K562 (cell line): ENCODE data around the gene ZNF547. TPM values are rescaled to one million over a fixed set of nuclear protein-coding genes. Genes with fewer than 3 reads are reported as not detected.

Experiments used
- ATAC-seq: fragments of 200-7000 bp; cut with Tn5 transposase; 3 replicates; pipeline ENCODE4 v1.9.1; 2020; ENCODE audit warnings: moderate library complexity
- BruUV-seq: library from RNA; stranded (reverse); fragments of 400-500 nt; replicated peaks from 2 replicates; lab custom pipeline; 2021; lab: Mats Ljungman, UMichigan
- CTCF ChIA-PET: fragments of 300-600 bp; formaldehyde crosslinking; extraction: SDS; loops from one replicate; lab custom pipeline; 2021; ENCODE audit warnings: low intra/inter-chr PET ratio; lab: Yijun Ruan, JAX
- POLR2A ChIA-PET: fragments of 300-600, 350-650 bp; sonication (Branson Sonifier 250); formaldehyde crosslinking; extraction: SDS; loops from one replicate; lab custom pipeline; 2021; ENCODE audit warnings: antibody characterized with exemption, inconsistent platforms; lab: Yijun Ruan, JAX
- DNase-seq, 4 experiments: peaks; one replicate each; pipeline versions ENCODE4 v3.0.0 to v3.0.0-alpha.2; 2011 to 2018; ENCODE audit warnings: low spot score in 3 of 4, mixed read lengths in 3 of 4; ENCODE audit errors: extremely low read depth in 1 of 4
- FAIRE-seq: peaks from 2 replicates; lab custom pipeline; 2011; peaks lifted over from hg19 to GRCh38; lab: Jason Lieb, UNC
- H2AFZ ChIP-seq: 2 replicates; pipeline ENCODE4 v1.6.0; 2011; ENCODE audit warnings: low read depth, low read length, control low read depth, inconsistent platforms
- H3K27ac ChIP-seq: fragments of 200-600 bp; 3 replicates; pipeline ENCODE4 v1.8.0; 2011; ENCODE audit warnings: low read depth, mild to moderate bottlenecking, control low read depth, inconsistent platforms, low read length, moderate library complexity, mixed read lengths; ENCODE audit errors: extremely low read depth
- H3K27me3 ChIP-seq, 2 experiments: fragments of 300-600 bp in 1 of 2; 2 replicates in 1 of 2; 3 replicates in 1 of 2; pipeline versions ENCODE4 v1.6.0 to v1.8.0; 2011; ENCODE audit warnings: inconsistent platforms in 2 of 2, low read length in 2 of 2, mild to moderate bottlenecking in 1 of 2, mixed read lengths in 1 of 2, moderate library complexity in 1 of 2; ENCODE audit not compliant: control insufficient read depth in 2 of 2, insufficient read depth in 2 of 2
- H3K36me3 ChIP-seq: fragments of 300-600 bp; 3 replicates; pipeline ENCODE4 v1.8.0; 2011; ENCODE audit warnings: mild to moderate bottlenecking, low read length, inconsistent platforms; ENCODE audit not compliant: control insufficient read depth, insufficient read depth
- H3K4me1 ChIP-seq, 2 experiments: fragments of 200-600 bp in 1 of 2; replicated peaks in 1 of 2; 2 replicates in 1 of 2; 3 replicates in 1 of 2; pipeline versions ENCODE4 v1.5.1 to v1.8.0; 2011; ENCODE audit warnings: inconsistent platforms in 2 of 2, low read length in 2 of 2, mild to moderate bottlenecking in 1 of 2, mixed read lengths in 1 of 2, moderate library complexity in 1 of 2; ENCODE audit not compliant: control insufficient read depth in 2 of 2, insufficient read depth in 2 of 2
- H3K4me2 ChIP-seq: 2 replicates; pipeline ENCODE4 v1.6.1; 2011; ENCODE audit warnings: low read length, control low read depth, inconsistent platforms, mixed read lengths; ENCODE audit not compliant: insufficient read depth
- H3K4me3 ChIP-seq: fragments of 200-600 bp; sonication (generic), shearing (Covaris generic); 2 replicates; pipeline ENCODE4 v1.5.1; 2016; ENCODE audit warnings: control low read depth, inconsistent platforms
- H3K79me2 ChIP-seq: fragments of 200-600 bp; 3 replicates; pipeline ENCODE4 v1.8.0; 2011; ENCODE audit warnings: low read length, inconsistent platforms; ENCODE audit not compliant: control insufficient read depth, insufficient read depth
- H3K9ac ChIP-seq, 2 experiments: 2 replicates each; pipeline versions ENCODE4 v1.6.0 to v1.6.1; 2011; ENCODE audit warnings: low read depth in 2 of 2, low read length in 2 of 2, control low read depth in 1 of 2, inconsistent platforms in 1 of 2, mild to moderate bottlenecking in 1 of 2, mixed read lengths in 1 of 2; ENCODE audit not compliant: insufficient read depth in 1 of 2
- H3K9me1 ChIP-seq: one replicate; pipeline ENCODE4 v1.6.0; 2011; ENCODE audit warnings: inconsistent platforms, mild to moderate bottlenecking, low read length, moderate library complexity; ENCODE audit not compliant: control insufficient read depth, insufficient read depth
- H3K9me3 ChIP-seq: replicated peaks from 2 replicates; pipeline ENCODE4 v1.5.1; 2011; ENCODE audit warnings: low read depth, low read length, inconsistent platforms; ENCODE audit not compliant: control insufficient read depth, insufficient read depth
- H4K20me1 ChIP-seq: replicated peaks from 2 replicates; pipeline ENCODE4 v1.6.1; 2011; ENCODE audit warnings: low read length, inconsistent platforms, mixed read lengths; ENCODE audit not compliant: control insufficient read depth, insufficient read depth
- BRD9 ChIP-seq: fragments of 450-650 bp; IDR thresholded peaks from 2 replicates; pipeline ENCODE4 v1.6.1; 2018; ENCODE audit warnings: low read depth; ENCODE audit not compliant: partially characterized antibody
- CBFB ChIP-seq: sonication (generic); formaldehyde crosslinking; IDR thresholded peaks from 2 replicates; pipeline ENCODE4 v1.4.0; 2020; ENCODE audit warnings: mild to moderate bottlenecking, missing genetic modification reagents
- FOXK2 ChIP-seq, 2 experiments: fragments of 450-650 bp; IDR thresholded peaks in 1 of 2; conservative IDR thresholded peaks in 1 of 2; 2 replicates each; pipeline ENCODE4 v1.6.1; 2016; ENCODE audit warnings: low read depth in 2 of 2, mild to moderate bottlenecking in 1 of 2
- MBD2 ChIP-seq: sonication (generic); IDR thresholded peaks from 2 replicates; pipeline ENCODE4 v1.6.1; 2016; ENCODE audit warnings: low read depth, borderline replicate concordance
- NFIC ChIP-seq: fragments of 450-650 bp; IDR thresholded peaks from 2 replicates; pipeline ENCODE4 v1.6.1; 2017; ENCODE audit warnings: mild to moderate bottlenecking, inconsistent platforms
- NFIX ChIP-seq: fragments of 250-450 bp; sonication (Bioruptor Pico); IDR thresholded peaks from 2 replicates; pipeline ENCODE4 v1.4.0; 2020; ENCODE audit warnings: low read depth, mild to moderate bottlenecking, moderate library complexity
- PML ChIP-seq: IDR thresholded peaks from 2 replicates; pipeline ENCODE4 v1.6.1; 2012; ENCODE audit warnings: low read length, inconsistent platforms
- PYGO2 ChIP-seq: fragments of 450-650 bp; IDR thresholded peaks from 2 replicates; pipeline ENCODE4 v1.6.1; 2016; ENCODE audit warnings: mild to moderate bottlenecking, missing genetic modification characterization, moderate library complexity, missing compliant biosample characterization
- SIN3B ChIP-seq: fragments of 450-650 bp; IDR thresholded peaks from 2 replicates; pipeline ENCODE4 v1.6.1; 2017; ENCODE audit warnings: low read depth, mild to moderate bottlenecking, moderate library complexity
- ZC3H8 ChIP-seq: fragments of 450-650 bp; IDR thresholded peaks from 2 replicates; pipeline ENCODE4 v1.6.1; 2017
- whole genome bisulfite sequencing: fragments of 100-300 bp; shearing (Covaris generic); methylation state at CpG from one replicate; pipeline ENCODE4 v1.1.6; 2016; ENCODE audit warnings: low coverage, mixed read lengths; ENCODE audit not compliant: insufficient coverage; ENCODE audit errors: missing lambda C conversion rate; 5-methylcytosine and 5-hydroxymethylcytosine counted together
- in situ Hi-C: fragments of 300-500 bp; cut with MboI; formaldehyde crosslinking; loops from 4 replicates; pipeline ENCODE4 v1.15.0; 2018; ENCODE audit warnings: inconsistent platforms, mixed read lengths
- intact Hi-C: fragments of 100-400 bp; cut with micrococcal nuclease; formaldehyde crosslinking; loops from 2 replicates; pipeline ENCODE4 v1.14.2; 2022
- polyA plus RNA-seq, 8 experiments: library from polyadenylated mRNA; depleted of rRNA in 4 of 8; stranded (reverse) in 5 of 8; unstranded in 3 of 8; fragments of >200 nt; fragmentation: Nextera tagmentation in 2 of 8; fragmentation: Illumina TruSeq in 1 of 8; extraction: Ambion mirVana in 2 of 8; extraction: Trizol in 1 of 8; gene quantifications; 2 replicates each; pipeline versions ENCODE4 v1.2.1 to v1.2.3, GENCODE V29; 2011 to 2014; ENCODE audit warnings: inconsistent platforms in 1 of 8, missing spikeins in 1 of 8
- total RNA-seq, 7 experiments: library from RNA; depleted of rRNA in 6 of 7; stranded (reverse); fragments of >200 nt in 6 of 7; fragmentation: Illumina TruSeq in 2 of 7; extraction: Trizol in 2 of 7; gene quantifications; 2 replicates each; pipeline versions ENCODE4 v1.2.1 to v1.2.3, GENCODE V29; 2011 to 2021; ENCODE audit warnings: low replicate concordance in 1 of 7
- TF ChIP-seq, protein P1 (sequence below), 2 experiments: IDR thresholded peaks; 2 replicates each; pipeline ENCODE4 v1.6.1; 2012; ENCODE audit warnings: improper control_type of control experiment in 2 of 2, low read depth in 2 of 2, low read length in 2 of 2, borderline replicate concordance in 1 of 2

Gene ZNF547
- total and polyA plus RNA-seq, 9 of the 15 experiments (the other 6 are each of a cell fraction or from before 2014, with no cell fraction given) = 0.03 to 0.96 (median 0.30) TPM

DNA sequence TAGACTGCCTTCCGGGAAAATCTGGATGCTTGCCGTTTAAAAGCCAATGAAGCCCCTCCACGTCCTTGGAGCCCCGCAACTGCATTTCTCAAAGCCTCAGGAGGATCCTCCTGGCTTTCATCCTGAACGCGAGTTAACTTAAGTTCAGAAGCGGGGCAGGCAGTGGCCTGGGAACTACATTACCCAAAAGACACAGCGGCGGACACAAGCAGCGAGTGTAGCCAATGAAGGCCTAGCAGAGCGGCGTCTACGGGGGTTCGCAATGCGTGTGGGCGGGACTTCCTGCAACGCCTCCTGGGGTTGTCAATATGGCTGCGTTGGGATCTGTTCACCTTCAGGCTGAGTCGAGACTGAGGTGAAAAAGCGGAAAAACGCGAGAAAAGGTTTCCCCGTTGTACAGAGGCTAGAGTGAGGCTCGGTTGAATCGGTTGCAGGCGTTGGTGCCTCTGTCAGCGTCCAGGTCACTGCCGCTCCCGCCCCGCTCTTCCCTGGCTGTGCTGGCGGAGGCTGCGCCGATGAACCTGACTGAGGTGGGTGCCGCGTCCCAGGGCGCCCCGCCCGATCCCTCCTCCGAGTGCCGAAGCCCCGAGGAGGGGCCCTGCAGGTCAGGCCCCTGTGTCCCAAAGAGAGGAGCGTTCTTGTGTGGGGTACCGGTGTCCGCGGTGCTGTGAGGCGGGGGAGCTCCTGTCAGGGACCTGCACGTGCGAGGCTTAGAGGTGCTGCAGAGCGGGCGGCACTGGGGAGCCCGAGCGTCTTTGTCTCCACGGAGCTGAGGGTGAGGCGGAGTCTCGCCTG lies 47.7 kb downstream of the ZNF547 start, which contains the start of gene ZNF17 (continued):
- TF ChIP-seq, protein P1, sequence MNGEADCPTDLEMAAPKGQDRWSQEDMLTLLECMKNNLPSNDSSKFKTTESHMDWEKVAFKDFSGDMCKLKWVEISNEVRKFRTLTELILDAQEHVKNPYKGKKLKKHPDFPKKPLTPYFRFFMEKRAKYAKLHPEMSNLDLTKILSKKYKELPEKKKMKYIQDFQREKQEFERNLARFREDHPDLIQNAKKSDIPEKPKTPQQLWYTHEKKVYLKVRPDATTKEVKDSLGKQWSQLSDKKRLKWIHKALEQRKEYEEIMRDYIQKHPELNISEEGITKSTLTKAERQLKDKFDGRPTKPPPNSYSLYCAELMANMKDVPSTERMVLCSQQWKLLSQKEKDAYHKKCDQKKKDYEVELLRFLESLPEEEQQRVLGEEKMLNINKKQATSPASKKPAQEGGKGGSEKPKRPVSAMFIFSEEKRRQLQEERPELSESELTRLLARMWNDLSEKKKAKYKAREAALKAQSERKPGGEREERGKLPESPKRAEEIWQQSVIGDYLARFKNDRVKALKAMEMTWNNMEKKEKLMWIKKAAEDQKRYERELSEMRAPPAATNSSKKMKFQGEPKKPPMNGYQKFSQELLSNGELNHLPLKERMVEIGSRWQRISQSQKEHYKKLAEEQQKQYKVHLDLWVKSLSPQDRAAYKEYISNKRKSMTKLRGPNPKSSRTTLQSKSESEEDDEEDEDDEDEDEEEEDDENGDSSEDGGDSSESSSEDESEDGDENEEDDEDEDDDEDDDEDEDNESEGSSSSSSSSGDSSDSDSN (IDR thresholded peaks at IDR 0.05; ENCODE audit: borderline replicate concordance in 1 of 2, low read depth in 2 of 2, low read length in 2 of 2) = no peak
- no peak for TF ChIP-seq PML
- TF ChIP-seq FOXK2 (conservative IDR thresholded peaks at IDR 0.05 in 1 of 2, IDR thresholded peaks at IDR 0.05 in 1 of 2; ENCODE audit: low read depth in 2 of 2) = peak; percentile 95 to 98
- TF ChIP-seq PYGO2 = no peak
- TF ChIP-seq SIN3B = peak; percentile 97
- peak; percentile 96 for TF ChIP-seq MBD2
- no peak for TF ChIP-seq BRD9
- TF ChIP-seq, all 486 proteins: peak for 75

DNA sequence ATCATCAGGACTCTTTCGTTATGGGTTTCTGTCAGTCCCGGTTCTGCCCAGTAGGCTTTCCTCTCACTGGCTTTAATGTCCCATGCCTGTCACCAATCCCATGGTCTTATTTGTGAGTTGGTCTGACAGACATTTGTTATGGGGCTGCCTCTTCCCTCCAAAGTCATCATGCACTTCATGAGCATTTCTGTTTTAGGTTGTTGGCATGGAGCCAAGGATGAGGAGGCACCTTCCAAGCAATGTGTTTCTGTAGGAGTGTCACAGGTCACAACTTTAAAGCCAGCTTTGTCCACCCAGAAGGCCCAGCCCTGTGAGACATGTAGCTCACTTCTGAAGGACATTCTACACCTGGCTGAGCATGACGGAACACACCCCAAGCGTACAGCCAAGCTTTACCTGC lies 56.1 kb downstream of the ZNF547 start:
- CTCF ChIA-PET = no interaction called here
- 94% methylated on average over 2 of the region's 4 CpGs for WGBS
- peaks cover 33% of the 10 kb centered on the region for H3K36me3 ChIP-seq
- H3K79me2 ChIP-seq = no peaks in the 10 kb centered on the region
- H3K9me3 ChIP-seq = peaks cover 18% of the 10 kb centered on the region
- intact Hi-C loops (no loop called here), in situ Hi-C loops (no loop called here)
- BruUV-seq = no TSS peak
- ATAC-seq (no peak), FAIRE-seq (no peak), DNase-seq (peak in 1 of 4 experiments; percentile 7)
- TF ChIP-seq CBFB (CRISPR knock-in tag) (no peak), NFIC (peak; percentile 96), ZC3H8 (no peak), NFIX (CRISPR knock-in tag) (peak; percentile 85)
- no peak overlapping the region for H2AFZ ChIP-seq
- POLR2A ChIA-PET = no interaction called here
- H3K4me3 ChIP-seq = no peak overlapping the region
- H4K20me1 ChIP-seq = no peaks in the 10 kb centered on the region
- H3K4me1 ChIP-seq = no peaks in the 10 kb centered on the region
- H3K9ac ChIP-seq = no peak overlapping the region
- H3K27ac ChIP-seq = no peak overlapping the region
- no peak overlapping the region for H3K4me2 ChIP-seq
- H3K27me3 ChIP-seq = no peaks in the 10 kb centered on the region
- H3K9me1 ChIP-seq = no peaks in the 10 kb centered on the region
